Transverse colon (tissue), 4 donors: Measurements from ENCODE around the gene MT1A. TPM values are rescaled to one million over a fixed set of nuclear protein-coding genes. Genes with fewer than 3 reads are reported as not detected.

Experiments used
- DNase-seq: peaks from one replicate; pipeline ENCODE4 v3.0.0-alpha.2; 2019
- H3K27ac ChIP-seq, 4 donors: fragments of 200-600 bp; sonication (generic); 2 replicates each; pipeline ENCODE4 v1.5.1; 2016 to 2018; ENCODE audit warnings: inconsistent platforms in 4 of 4
- H3K27me3 ChIP-seq: fragments of 200-600 bp; sonication (generic); 2 replicates; pipeline ENCODE4 v1.5.1; 2017; ENCODE audit warnings: inconsistent platforms
- H3K36me3 ChIP-seq, 4 donors: fragments of 200-600 bp; sonication (generic); 2 replicates each; pipeline ENCODE4 v1.5.1; 2017 to 2019; ENCODE audit warnings: inconsistent platforms in 4 of 4
- H3K4me1 ChIP-seq, 4 donors: fragments of 200-600 bp; sonication (generic); 2 replicates each; pipeline ENCODE4 v1.5.1; 2017 to 2020; ENCODE audit warnings: inconsistent platforms in 4 of 4
- H3K4me3 ChIP-seq, 4 donors: fragments of 200-600 bp; sonication (generic); 1 replicate in 1 of 4; 2 replicates in 3 of 4; pipeline versions ENCODE4 v1.5.1 to v1.6.1; 2017 to 2019; ENCODE audit warnings: inconsistent platforms in 4 of 4
- H3K9me3 ChIP-seq, 2 donors: fragments of 200-600 bp; sonication (generic); 2 replicates each; pipeline ENCODE4 v1.5.1; 2017 to 2019; ENCODE audit warnings: inconsistent platforms in 2 of 2
- CTCF ChIP-seq, 5 experiments: fragments of 200-600 bp in 3 of 5; fragments of 450-650 bp in 2 of 5; sonication (generic) in 3 of 5; IDR thresholded peaks; 1 replicate in 2 of 5; 2 replicates in 3 of 5; pipeline ENCODE4 v1.5.1; 2016 to 2017; ENCODE audit warnings: antibody characterized with exemption in 5 of 5, inconsistent platforms in 3 of 5, mild to moderate bottlenecking in 2 of 5, moderate library complexity in 1 of 5
- EP300 ChIP-seq: sonication (generic); formaldehyde crosslinking; IDR thresholded peaks from one replicate; pipeline ENCODE4 v1.6.1; 2017; ENCODE audit warnings: antibody characterized with exemption, low read depth
- POLR2A ChIP-seq: fragments of 450-650 bp; IDR thresholded peaks from one replicate; pipeline ENCODE4 v1.6.1; 2016; ENCODE audit warnings: antibody characterized with exemption, mild to moderate bottlenecking, moderate library complexity
- POLR2AphosphoS5 ChIP-seq, 3 donors: sonication (generic); formaldehyde crosslinking; IDR thresholded peaks; one replicate each; pipeline ENCODE4 v1.6.1; 2016; ENCODE audit warnings: antibody characterized with exemption in 3 of 3
- WGBS, 2 donors: methylation state at CpG; one replicate each; pipeline ENCODE4 v1.1.5; 2018; ENCODE audit warnings: low coverage in 1 of 2; 5-methylcytosine and 5-hydroxymethylcytosine counted together
- in situ Hi-C, 4 donors: fragments of 200-750 bp; cut with MboI; loops; one replicate each; pipeline versions ENCODE4 v1.15.0 to v1.15.1; 2017; ENCODE audit warnings: low sequenced_read_pairs in 3 of 4, low pct_ligation_motif_present in 1 of 4, low pct_unique_long_range_greater_than_20kb in 1 of 4
- intact Hi-C: fragments of 100-400 bp; cut with DNase I; formaldehyde crosslinking; loops from one replicate; pipeline ENCODE4 v1.15.1; 2023; ENCODE audit warnings: low total_unique reads
- total RNA-seq, 4 donors: library from RNA; depleted of rRNA; stranded (reverse); fragments of >200 nt; gene quantifications; one replicate each; pipeline ENCODE4 v1.1.0, GENCODE V29; 2016

MT1A gene
- total RNA-seq, 4 donors from 2014 or later, result 4.4 to 35.2 (median 4.9) TPM; not detected in 1

GRCh38 chr16:56611281-56611833 is 27.1 kb upstream of the MT1A start:
- Histone ChIP-seq H3K27me3 (no peaks in the 10 kb centered on the region), H3K9me3 (no peaks in the 10 kb centered on the region), H3K4me3 (no peak overlapping the region), H3K27ac (peak overlapping the region; percentile 87 to 91 (median 90)), H3K4me1 (peaks cover 6 to 25% (median 19%) of the 10 kb centered on the region in 4 donors), H3K36me3 (no peaks in the 10 kb centered on the region)
- WGBS, 2 donors, result 72% methylated on average over 2 of the region's 2 CpGs; no CpG with 5 or more reads in 1 of the 2 donors
- intact Hi-C loops, result no loop called here
- in situ Hi-C loops, result no loop called here
- DNase-seq, result no peak
- TF ChIP-seq POLR2A (no peak), POLR2AphosphoS5 (IDR thresholded peaks at IDR 0.05) (peak in 1 of 3 donors; percentile 9)

- no peak overlapping the region for H3K4me3 ChIP-seq
- no peak overlapping the region for H3K27ac ChIP-seq
- peaks cover under 1% of the 10 kb centered on the region for H3K27me3 ChIP-seq
- in situ Hi-C loops, result no loop called here
- H3K36me3 ChIP-seq, result no peaks in the 10 kb centered on the region
- DNase-seq, result no peak
- no peak for TF ChIP-seq POLR2A
- TF ChIP-seq CTCF (IDR thresholded peaks at IDR 0.05), result no peak
- TF ChIP-seq POLR2AphosphoS5 (IDR thresholded peaks at IDR 0.05), result no peak
- TF ChIP-seq EP300, result no peak
- no peaks in the 10 kb centered on the region for H3K9me3 ChIP-seq
- peaks cover 12 to 32% (median 24%) of the 10 kb centered on the region in 4 donors for H3K4me1 ChIP-seq
- intact Hi-C loops, result no loop called here
Measured at GRCh38 chr16:56613706-56614105, 24.8 kb upstream of the MT1A start.

- TF ChIP-seq EP300, result no peak
- no peak for TF ChIP-seq CTCF (IDR thresholded peaks at IDR 0.05)
- TF ChIP-seq POLR2AphosphoS5 (IDR thresholded peaks at IDR 0.05), result no peak
- no peak for TF ChIP-seq POLR2A
- intact Hi-C loops, result no loop called here
- H3K27ac ChIP-seq, result no peak overlapping the region
- no peak for DNase-seq
- peaks cover 12 to 32% (median 18%) of the 10 kb centered on the region in 4 donors for H3K4me1 ChIP-seq
- peaks cover 4% of the 10 kb centered on the region for H3K27me3 ChIP-seq
- in situ Hi-C loops, result no loop called here
- no peak overlapping the region for H3K4me3 ChIP-seq
- no peaks in the 10 kb centered on the region for H3K36me3 ChIP-seq
- H3K9me3 ChIP-seq, result no peaks in the 10 kb centered on the region
Measured at GRCh38 chr16:56614549-56614991, 23.9 kb upstream of the MT1A start.

GRCh38 chr16:56615353-56615752 is 23.1 kb upstream of the MT1A start:
- Histone ChIP-seq H3K27ac (no peak overlapping the region), H3K9me3 (no peaks in the 10 kb centered on the region), H3K36me3 (no peaks in the 10 kb centered on the region), H3K27me3 (peaks cover 4% of the 10 kb centered on the region), H3K4me1 (peaks cover 7 to 24% (median 13%) of the 10 kb centered on the region in 4 donors), H3K4me3 (no peak overlapping the region)
- intact Hi-C loops (no loop called here), in situ Hi-C loops (no loop called here)
- WGBS, 2 donors, result 77 to 79% methylated on average over 3 of the region's 3 CpGs
- no peak for TF ChIP-seq POLR2AphosphoS5 (IDR thresholded peaks at IDR 0.05)
- no peak for TF ChIP-seq EP300
- TF ChIP-seq CTCF (IDR thresholded peaks at IDR 0.05), result no peak
- no peak for TF ChIP-seq POLR2A
- DNase-seq, result no peak
